CD4-positive, CD25-positive, alpha-beta regulatory T cell (primary cell): ENCODE results near the gene TTC9B. TPM values are rescaled to one million over a fixed set of nuclear protein-coding genes. Genes with fewer than 3 reads are reported as not detected.
"Not testable (repeated sequence)": the region's sequence is repeated elsewhere in the genome, so short reads cannot be mapped to it uniquely, and the experiment has no call there.

Experiments used
- ATAC-seq, 2 donors: fragments of 150-1000 bp; cut with Tn5 transposase; one replicate each; pipeline ENCODE4 v1.10.0; 2021; ENCODE audit warnings: low read depth in 2 of 2, moderate number of reproducible peaks in 2 of 2, moderate library complexity in 1 of 2
- DNase-seq, 3 donors: peaks; one replicate each; pipeline versions ENCODE4 v3.0.0 to v3.0.0-alpha.2; 2012 to 2022; ENCODE audit warnings: mixed read lengths in 1 of 3
- H3K27ac ChIP-seq: one replicate; pipeline ENCODE4 v1.7.0; 2013; ENCODE audit warnings: mild to moderate bottlenecking, low read length; ENCODE audit not compliant: insufficient read depth, poor library complexity, severe bottlenecking
- H3K27me3 ChIP-seq: one replicate; pipeline ENCODE4 v1.7.0; 2013; ENCODE audit warnings: low read length; ENCODE audit not compliant: control insufficient read depth, insufficient read depth
- H3K36me3 ChIP-seq: one replicate; pipeline ENCODE4 v1.7.0; 2013; ENCODE audit warnings: mild to moderate bottlenecking, low read length, moderate library complexity; ENCODE audit not compliant: control insufficient read depth, insufficient read depth
- H3K4me1 ChIP-seq: 2 replicates; pipeline ENCODE4 v1.7.0; 2013; ENCODE audit warnings: mild to moderate bottlenecking, low read length; ENCODE audit not compliant: insufficient read depth, control insufficient read depth, poor library complexity, severe bottlenecking
- H3K4me3 ChIP-seq: one replicate; pipeline ENCODE4 v1.7.0; 2013; ENCODE audit warnings: low read depth, mild to moderate bottlenecking, low read length, moderate library complexity
- H3K9me3 ChIP-seq, 2 experiments: 1 replicate in 1 of 2; 2 replicates in 1 of 2; pipeline ENCODE4 v1.7.0; 2013; ENCODE audit warnings: low read length in 2 of 2, mild to moderate bottlenecking in 1 of 2, moderate library complexity in 1 of 2; ENCODE audit not compliant: control insufficient read depth in 2 of 2
- H3K27ac Mint-ChIP-seq, 3 donors: one replicate each; pipeline ENCODE4 v1.8.0; 2020 to 2022; ENCODE audit warnings: mild to moderate bottlenecking in 3 of 3, mixed read lengths in 3 of 3, moderate library complexity in 2 of 3
- H3K27me3 Mint-ChIP-seq: one replicate; pipeline ENCODE4 v1.8.0; 2022; ENCODE audit warnings: mild to moderate bottlenecking, mixed read lengths
- H3K36me3 Mint-ChIP-seq: one replicate; pipeline ENCODE4 v1.8.0; 2020; ENCODE audit warnings: mixed read lengths
- H3K4me1 Mint-ChIP-seq, 4 donors: one replicate each; pipeline ENCODE4 v1.8.0; 2020 to 2022; ENCODE audit warnings: mixed read lengths in 4 of 4, mild to moderate bottlenecking in 1 of 4
- H3K4me3 Mint-ChIP-seq, 4 donors: one replicate each; pipeline ENCODE4 v1.8.0; 2020 to 2022; ENCODE audit warnings: mild to moderate bottlenecking in 4 of 4, mixed read lengths in 4 of 4, moderate library complexity in 3 of 4
- H3K9me3 Mint-ChIP-seq, 7 donors: one replicate each; pipeline ENCODE4 v1.8.0; 2020 to 2022; ENCODE audit warnings: mixed read lengths in 7 of 7, mild to moderate bottlenecking in 3 of 7, moderate library complexity in 2 of 7
- polyA plus RNA-seq, 4 donors: library from polyadenylated mRNA; unstranded; fragments of 300-500 nt; fragmentation: Illumina TruSeq; gene quantifications; one replicate each; pipeline ENCODE4 v1.2.3, GENCODE V29; 2021
- total RNA-seq: library from RNA; stranded (reverse); gene quantifications from one replicate; pipeline ENCODE4 v1.2.3, GENCODE V29; 2022

TTC9B gene
- total and polyA plus RNA-seq, 5 donors from 2014 or later: not detected

DNA sequence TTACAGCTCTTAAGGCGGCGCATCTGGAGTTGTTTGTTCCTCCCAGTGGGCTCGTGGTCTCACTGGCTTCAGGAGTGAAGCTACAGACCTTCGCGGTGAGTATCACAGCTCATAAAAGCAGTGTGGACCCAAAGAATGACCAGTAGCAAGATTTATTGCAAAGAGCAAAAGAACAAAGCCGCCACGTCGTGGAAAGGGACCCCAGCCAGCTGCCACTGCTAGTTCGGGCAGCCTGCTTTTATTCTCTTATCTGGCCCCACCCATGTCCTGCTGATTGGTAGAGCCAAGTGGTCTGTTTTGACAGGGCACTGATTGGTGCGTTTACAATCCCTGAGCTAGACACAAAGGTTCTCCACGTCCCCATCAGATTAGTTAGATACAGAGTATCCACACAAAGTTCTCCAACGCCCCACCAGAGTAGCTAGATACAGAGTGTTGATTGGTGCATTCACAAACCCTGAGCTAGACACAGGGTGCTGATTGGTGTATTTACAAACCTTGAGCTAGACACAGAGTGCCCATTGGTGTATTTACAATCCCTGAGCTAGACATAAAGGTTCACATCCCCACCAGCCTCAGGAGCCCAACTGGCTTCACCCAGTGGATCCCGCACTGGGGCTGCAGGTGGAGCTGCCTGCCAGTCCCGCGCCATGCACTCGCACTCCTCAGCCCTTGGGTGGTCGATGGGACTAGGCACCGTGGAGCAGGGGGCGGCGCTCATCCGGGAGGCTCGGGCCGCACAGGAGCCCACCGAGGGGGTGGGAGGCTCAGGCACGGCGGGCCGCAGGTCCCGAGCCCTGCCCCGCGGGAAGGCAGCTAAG lies 48.5 kb downstream of the TTC9B start:
- H3K9me3 Mint-ChIP-seq, H3K36me3 ChIP-seq, H3K4me1 ChIP-seq, H3K4me3 ChIP-seq, H3K4me3 Mint-ChIP-seq, H3K4me1 Mint-ChIP-seq, H3K27ac ChIP-seq, H3K9me3 ChIP-seq, H3K36me3 Mint-ChIP-seq, H3K27ac Mint-ChIP-seq, DNase-seq, ATAC-seq, H3K27me3 Mint-ChIP-seq, H3K27me3 ChIP-seq: not testable (repeated sequence)

Other genes starting within 250 kb of the TTC9B start
- 105 TPM for gene PSMC4, start 247.2 kb downstream of the TTC9B start, total RNA-seq
- gene PSMC4, start 247.2 kb downstream of the TTC9B start, polyA plus RNA-seq: 100 to 1,000 TPM in 2 of 4 donors, 10 to 100 TPM in 2; 89.9 to 122 (median 101) TPM
- 2.3 TPM for gene ZNF546, start 221.3 kb downstream of the TTC9B start, total RNA-seq
- 1 to 10 TPM; 4.8 to 5.8 (median 5.4) TPM for gene ZNF546, start 221.3 kb downstream of the TTC9B start, polyA plus RNA-seq
- 10.7 TPM for gene ZNF780B, start 162.2 kb downstream of the TTC9B start, total RNA-seq
- gene ZNF780B, start 162.2 kb downstream of the TTC9B start, polyA plus RNA-seq: 10 to 100 TPM in 1 of 4 donors, 1 to 10 TPM in 3; 6.4 to 15.5 (median 7.1) TPM
- gene ZNF780A, start 127.4 kb downstream of the TTC9B start, total RNA-seq: 10.4 TPM
- 10 to 100 TPM; 10.9 to 19.1 (median 13.4) TPM for gene ZNF780A, start 127.4 kb downstream of the TTC9B start, polyA plus RNA-seq
- 25.8 TPM for gene MAP3K10, start 27.0 kb downstream of the TTC9B start, total RNA-seq
- 1 to 10 TPM in 1 of 4 donors, under 1 TPM in 3; 0.14 to 1.4 (median 0.43) TPM for gene MAP3K10, start 27.0 kb downstream of the TTC9B start, polyA plus RNA-seq
- gene CCNP, start 8.3 kb upstream of the TTC9B start, total RNA-seq: 1.2 TPM
- under 1 TPM in 1 of 4 donors, not detected in 3; 0.13 TPM for gene CCNP, start 8.3 kb upstream of the TTC9B start, polyA plus RNA-seq
- 193 TPM for gene AKT2, start 67.0 kb upstream of the TTC9B start, total RNA-seq
- 10 to 100 TPM; 16.4 to 26.2 (median 24.8) TPM for gene AKT2, start 67.0 kb upstream of the TTC9B start, polyA plus RNA-seq
- gene C19orf47, start 130.0 kb upstream of the TTC9B start, total RNA-seq: 12.4 TPM
- gene C19orf47, start 130.0 kb upstream of the TTC9B start, polyA plus RNA-seq: 1 to 10 TPM; 5.9 to 8.3 (median 6.7) TPM
- 73.7 TPM for gene PLD3, start 130.3 kb upstream of the TTC9B start, total RNA-seq
- 10 to 100 TPM; 49.2 to 60.8 (median 50.0) TPM for gene PLD3, start 130.3 kb upstream of the TTC9B start, polyA plus RNA-seq
- gene HIPK4, start 171.8 kb upstream of the TTC9B start, total RNA-seq: not detected
- gene HIPK4, start 171.8 kb upstream of the TTC9B start, polyA plus RNA-seq: not detected
- 1.3 TPM for gene PRX, start 195.0 kb upstream of the TTC9B start, total RNA-seq
- under 1 TPM in 3 of 4 donors, not detected in 1; 0.08 to 0.55 (median 0.22) TPM for gene PRX, start 195.0 kb upstream of the TTC9B start, polyA plus RNA-seq
- gene SERTAD1, start 207.6 kb upstream of the TTC9B start, total RNA-seq: 17.0 TPM
- gene SERTAD1, start 207.6 kb upstream of the TTC9B start, polyA plus RNA-seq: 1 to 10 TPM; 5.5 to 8.5 (median 5.9) TPM
- gene SERTAD3, start 226.0 kb upstream of the TTC9B start, total RNA-seq: 19.5 TPM
- 1 to 10 TPM; 3.1 to 7.6 (median 6.3) TPM for gene SERTAD3, start 226.0 kb upstream of the TTC9B start, polyA plus RNA-seq
- 6.2 TPM for gene BLVRB, start 247.4 kb upstream of the TTC9B start, total RNA-seq
- 10 to 100 TPM; 19.1 to 48.6 (median 24.1) TPM for gene BLVRB, start 247.4 kb upstream of the TTC9B start, polyA plus RNA-seq
- gene SPTBN4, start 248.6 kb upstream of the TTC9B start, total RNA-seq: not detected
- gene SPTBN4, start 248.6 kb upstream of the TTC9B start, polyA plus RNA-seq: not detected